Adrenal gland (tissue), 5 donors: Measurements from ENCODE around the gene C1QTNF5.

Experiments used
- POLR2A ChIP-seq, 2 donors: fragments of 450-650 bp; IDR thresholded peaks; one replicate each; pipeline ENCODE4 v1.6.1; 2017; ENCODE audit warnings: antibody characterized with exemption in 2 of 2, mild to moderate bottlenecking in 2 of 2, moderate library complexity in 1 of 2
- TF ChIP-seq, protein P1 (sequence below), 6 experiments: fragments of 450-650 bp in 4 of 6; fragments of 200-600 bp in 2 of 6; sonication (generic) in 1 of 6; IDR thresholded peaks; 1 replicate in 5 of 6; 2 replicates in 1 of 6; pipeline versions ENCODE4 v1.5.1 to v1.8.0; 2016 to 2021; ENCODE audit warnings: antibody characterized with exemption in 6 of 6, mild to moderate bottlenecking in 2 of 6, moderate library complexity in 1 of 6
- donor health status: DM: no; HTN: no; CAD: no.

- TF ChIP-seq, protein P1, sequence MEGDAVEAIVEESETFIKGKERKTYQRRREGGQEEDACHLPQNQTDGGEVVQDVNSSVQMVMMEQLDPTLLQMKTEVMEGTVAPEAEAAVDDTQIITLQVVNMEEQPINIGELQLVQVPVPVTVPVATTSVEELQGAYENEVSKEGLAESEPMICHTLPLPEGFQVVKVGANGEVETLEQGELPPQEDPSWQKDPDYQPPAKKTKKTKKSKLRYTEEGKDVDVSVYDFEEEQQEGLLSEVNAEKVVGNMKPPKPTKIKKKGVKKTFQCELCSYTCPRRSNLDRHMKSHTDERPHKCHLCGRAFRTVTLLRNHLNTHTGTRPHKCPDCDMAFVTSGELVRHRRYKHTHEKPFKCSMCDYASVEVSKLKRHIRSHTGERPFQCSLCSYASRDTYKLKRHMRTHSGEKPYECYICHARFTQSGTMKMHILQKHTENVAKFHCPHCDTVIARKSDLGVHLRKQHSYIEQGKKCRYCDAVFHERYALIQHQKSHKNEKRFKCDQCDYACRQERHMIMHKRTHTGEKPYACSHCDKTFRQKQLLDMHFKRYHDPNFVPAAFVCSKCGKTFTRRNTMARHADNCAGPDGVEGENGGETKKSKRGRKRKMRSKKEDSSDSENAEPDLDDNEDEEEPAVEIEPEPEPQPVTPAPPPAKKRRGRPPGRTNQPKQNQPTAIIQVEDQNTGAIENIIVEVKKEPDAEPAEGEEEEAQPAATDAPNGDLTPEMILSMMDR (IDR thresholded peaks at IDR 0.05) = no peak
- TF ChIP-seq POLR2A (IDR thresholded peaks at IDR 0.05) = no peak
Observed at GRCh38 chr11:119329320-119329719, 11.4 kb downstream of the C1QTNF5 start.
